Measurements from ENCODE around the gene GLS. TPM values are rescaled to one million over a fixed set of nuclear protein-coding genes. Genes with fewer than 3 reads are reported as not detected.
A peak's percentile ranks its signal among the peaks of the same experiment; 100 is the strongest.

The GLS gene
- polyA plus RNA-seq, 1 donor: 370 TPM

- DNase-seq: no peak
Observed at GRCh38 chr2:190970873-190971506, 90.4 kb downstream of the GLS start.

DNA sequence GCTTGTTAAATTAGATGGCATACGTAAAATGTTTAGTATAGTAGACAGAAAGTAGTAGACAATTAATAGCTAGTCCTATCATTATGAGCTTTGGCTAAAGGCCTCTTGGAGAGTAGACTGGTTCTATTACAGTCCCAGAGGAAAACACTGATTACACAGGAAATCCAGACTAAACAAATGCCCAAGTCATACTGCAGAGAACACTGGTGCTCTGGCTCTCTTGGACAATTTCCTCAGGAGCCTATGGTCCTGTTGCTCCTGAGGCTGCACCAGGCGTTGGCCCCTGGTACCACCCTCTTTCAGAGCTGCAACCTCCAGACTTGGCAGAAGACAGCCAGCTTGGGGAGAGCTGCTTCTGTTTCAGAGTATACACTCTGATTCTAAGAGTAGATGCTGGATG is 91.6 kb downstream of the GLS start:
- no peak for DNase-seq

DNA sequence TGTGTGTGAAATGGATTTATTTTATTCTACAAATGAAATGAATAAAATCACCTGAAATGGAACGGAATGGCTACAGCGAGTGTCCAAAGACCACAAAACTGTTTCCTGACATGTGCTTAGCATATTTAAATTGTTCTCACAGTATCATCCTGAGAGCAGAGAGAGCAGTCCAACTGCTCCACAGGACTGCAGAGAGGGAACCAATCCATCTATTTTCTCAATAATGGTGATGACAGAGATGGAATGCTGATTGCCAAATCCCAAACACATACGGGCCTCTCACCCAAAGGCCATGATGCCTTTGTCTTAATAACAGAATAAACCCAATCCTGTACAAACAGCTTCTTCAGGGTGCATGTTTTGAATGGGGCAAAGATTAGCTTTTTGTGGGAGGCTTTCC is 92.2 kb downstream of the GLS start:
- no peak for DNase-seq

DNA sequence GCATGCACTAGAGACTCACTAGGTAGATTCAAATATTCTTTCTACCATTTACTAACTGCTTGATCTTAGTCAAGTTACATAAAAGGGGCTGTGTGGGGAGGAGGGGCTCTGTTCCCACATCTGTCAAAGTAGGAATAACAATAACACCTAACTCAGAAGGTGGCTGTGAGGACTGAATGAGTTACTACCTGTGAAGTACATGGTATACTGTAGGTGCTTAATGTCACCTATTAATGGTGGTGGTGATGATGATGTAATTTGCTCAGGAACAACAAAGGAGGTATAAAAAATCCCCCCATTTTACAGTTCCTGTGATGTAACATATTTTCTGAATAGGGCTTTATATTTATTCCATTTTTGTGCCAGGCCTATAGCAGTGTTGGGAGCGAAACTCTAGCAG is 92.6 kb downstream of the GLS start:
- no peak for DNase-seq

DNA sequence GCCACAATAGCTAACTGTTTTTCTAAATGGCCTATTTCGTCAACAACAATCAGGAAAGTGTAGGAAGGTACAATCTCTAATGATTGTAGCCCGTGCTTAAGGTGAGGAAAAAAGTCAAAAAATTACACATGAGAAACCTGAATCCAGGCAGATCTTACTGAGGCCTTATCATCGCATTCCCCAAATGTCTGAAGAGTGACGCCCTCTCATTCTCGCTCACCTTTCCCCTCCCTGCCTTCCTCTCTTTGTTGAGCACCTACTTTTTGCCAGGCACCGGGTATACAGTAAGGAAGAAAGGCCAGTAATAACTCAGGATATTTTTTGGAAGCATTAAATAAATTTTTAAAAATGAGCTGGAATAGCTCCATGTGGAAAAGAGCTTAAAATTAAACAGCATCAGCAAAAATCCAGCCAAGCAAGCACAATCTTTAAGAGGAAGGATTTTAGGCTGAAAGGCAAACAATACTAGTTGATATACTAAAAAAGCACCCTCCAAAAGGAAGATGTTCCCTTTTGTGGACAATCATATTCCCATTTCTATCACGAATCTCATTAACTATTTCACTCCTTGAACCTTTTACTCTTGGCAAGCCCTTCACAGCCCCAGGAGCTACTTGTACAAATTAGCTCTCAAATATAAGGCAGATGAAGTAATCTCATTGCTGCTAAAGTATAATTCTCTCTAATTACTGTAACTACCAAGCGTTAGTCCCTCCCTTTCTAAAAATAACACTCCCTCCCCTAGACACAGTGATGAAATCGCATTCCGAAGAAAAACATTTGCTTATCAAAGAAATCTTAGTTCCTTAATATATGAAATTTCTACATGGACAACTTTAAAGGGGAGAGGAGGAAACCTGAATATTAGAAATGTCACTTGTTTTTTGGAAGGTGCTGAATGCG is 93.4 kb downstream of the GLS start:
- DNase-seq: no peak

DNA sequence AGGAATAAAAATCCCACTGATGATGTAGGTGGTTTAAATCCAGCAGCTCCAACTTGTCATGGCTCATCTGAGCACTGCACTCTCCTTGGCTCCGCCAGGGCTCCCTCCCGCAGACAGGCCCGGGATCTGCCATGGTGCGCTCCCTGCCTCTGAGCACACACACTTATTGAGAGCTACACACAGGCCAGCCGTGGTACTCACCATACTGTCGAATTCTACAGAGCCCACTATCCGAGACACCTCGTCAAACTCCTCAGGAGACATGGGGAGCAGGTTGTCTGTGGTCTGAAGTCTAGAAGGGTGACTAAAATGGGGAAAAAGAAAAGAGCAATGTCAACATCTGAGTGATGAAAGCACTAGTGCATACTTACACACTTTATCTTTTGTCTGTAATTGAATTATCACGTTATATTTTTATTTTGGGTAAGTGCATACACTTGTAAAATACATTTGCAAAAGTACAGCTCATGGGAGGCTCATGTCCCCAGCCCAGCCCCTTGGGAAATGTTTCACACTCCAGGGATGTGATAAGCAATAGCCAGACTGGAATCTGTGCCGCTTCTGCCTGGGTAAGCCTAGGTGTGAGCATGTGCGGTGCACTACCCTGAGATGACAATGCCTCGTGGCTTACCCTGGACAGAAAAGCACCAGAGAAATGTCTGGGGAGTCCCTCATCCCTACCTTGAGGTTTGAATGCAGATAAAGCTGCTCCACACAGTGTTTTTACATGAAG is 94.2 kb downstream of the GLS start:
- no peak for DNase-seq

GRCh38 chr2:190976521-190976920 is 95.9 kb downstream of the GLS start:
- no peak for DNase-seq

DNA sequence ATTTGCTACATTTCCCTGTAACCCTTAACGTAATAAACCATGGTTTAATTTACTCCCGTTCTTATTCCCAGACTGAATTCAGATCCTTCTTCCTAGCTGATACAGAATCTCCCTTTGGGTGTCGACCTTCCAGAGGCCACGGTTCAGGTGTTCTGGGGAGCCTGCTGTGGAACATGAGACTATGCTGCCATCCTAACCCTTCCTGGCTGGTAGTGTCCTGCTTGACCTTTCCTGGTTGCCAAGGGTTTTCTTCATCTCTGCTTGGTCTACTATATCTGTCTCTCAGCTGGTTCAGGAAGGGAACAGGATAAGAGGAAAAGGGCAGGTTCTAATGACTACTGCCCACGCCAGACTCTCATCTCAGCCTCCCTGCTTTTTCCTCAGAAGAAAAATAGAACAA is 96.9 kb downstream of the GLS start:
- DNase-seq: no peak

DNA sequence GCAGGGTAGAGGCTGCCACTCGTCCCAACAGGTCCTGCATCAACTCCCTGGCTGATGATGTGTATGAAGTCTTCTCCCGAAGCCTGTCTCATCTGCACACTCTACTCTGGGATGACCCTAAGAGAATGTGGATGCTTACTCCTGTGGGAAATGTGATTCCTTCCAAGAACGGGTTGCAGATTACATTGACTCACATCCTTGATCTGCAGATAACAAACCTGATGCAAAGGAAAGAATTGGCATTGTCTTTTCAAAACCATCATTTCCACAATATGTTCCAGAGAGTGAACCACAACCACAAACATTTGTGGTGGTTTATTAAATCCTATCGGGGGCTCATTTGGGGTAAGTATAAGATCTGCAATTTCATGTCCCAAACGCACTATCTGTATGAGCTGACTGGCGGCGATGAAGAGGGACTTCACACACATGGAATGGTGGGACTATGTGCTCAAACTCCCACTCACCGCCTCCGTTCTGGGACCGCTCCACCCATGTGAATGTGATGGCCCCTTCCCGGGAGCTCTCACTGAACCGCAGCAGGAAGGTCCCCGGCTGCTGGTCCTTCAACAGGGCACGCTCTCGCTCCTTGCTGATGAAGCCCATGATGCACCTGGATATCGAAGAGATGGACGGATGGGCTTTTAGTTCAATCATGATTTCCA is 97.9 kb downstream of the GLS start:
- no peak for DNase-seq

GRCh38 chr2:190979906-190980629 is 99.4 kb downstream of the GLS start:
- peak; percentile 82 for DNase-seq

DNA sequence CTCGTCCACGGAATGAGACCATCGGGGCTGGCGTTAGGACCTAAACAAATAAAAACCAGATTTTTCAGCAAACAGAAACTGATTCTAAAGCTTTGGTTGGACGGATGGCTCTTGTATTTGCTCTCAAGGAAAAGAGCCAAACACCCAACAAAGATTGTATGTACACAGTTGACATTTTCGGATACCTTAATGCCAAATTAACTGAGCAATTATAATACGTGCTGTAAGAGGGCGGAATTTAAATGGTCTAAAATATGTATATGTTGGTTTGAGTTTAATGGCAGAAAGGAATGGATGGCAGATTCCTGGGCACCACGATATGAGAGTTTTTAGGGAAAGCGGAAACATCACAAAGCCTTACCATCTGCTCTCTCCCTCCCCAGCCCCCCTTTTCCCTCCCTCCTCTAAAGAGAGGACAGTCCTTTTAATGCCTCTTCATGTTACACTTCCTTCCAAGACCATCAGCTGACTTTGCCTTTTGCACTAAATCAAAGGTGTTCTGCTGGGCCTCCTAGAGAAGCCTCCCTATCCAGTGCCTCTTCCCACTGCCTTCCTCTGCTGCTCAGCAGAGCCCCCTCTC is 100.1 kb downstream of the GLS start:
- peak; percentile 30 for DNase-seq

GRCh38 chr2:190981333-190981732 is 100.7 kb downstream of the GLS start:
- DNase-seq: no peak

DNA sequence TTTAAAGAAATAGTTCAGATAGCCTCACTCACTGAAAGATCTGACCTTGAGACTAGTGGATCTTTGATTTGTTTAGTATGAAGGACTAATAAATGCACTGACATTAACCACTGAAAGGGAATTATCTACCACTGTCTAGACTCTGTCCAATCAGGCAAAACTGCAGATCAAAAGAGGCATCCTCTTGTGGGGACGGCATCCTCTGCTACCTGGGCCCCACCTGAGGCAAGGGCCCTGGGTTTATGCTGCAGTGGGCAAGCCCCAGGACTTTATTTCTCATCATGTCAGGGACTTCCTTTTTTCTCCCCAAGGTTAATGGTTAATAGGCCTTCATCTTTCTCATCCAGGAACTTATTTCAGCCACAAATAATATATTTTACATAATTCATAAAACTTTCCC is 101.1 kb downstream of the GLS start:
- DNase-seq: no peak

- no peak for DNase-seq
Observed at GRCh38 chr2:190982262-190983034, 101.8 kb downstream of the GLS start.

DNA sequence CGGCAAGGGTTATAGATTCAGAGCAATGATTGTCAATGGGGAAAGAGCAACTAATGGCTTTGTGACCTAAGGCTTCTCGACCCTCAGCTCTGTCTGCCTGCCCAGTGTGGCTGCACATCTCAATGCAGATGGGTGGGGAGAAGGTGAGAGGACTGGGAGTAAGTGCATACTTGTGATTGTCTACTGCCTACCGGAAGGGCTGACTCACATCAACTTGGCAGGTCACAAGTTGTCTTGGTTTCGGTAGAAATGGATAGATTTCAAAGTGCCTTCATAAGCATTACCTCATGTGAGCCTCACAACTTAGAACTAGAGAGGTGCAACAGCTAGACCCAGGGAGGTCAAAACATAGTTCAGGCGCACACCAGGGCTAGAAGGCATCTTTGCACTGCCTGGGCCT is 104.0 kb downstream of the GLS start:
- DNase-seq: no peak

- DNase-seq: no peak
Observed at GRCh38 chr2:190986221-190986953, 105.8 kb downstream of the GLS start.

GRCh38 chr2:190987116-190987515 is 106.5 kb downstream of the GLS start:
- DNase-seq: no peak

DNA sequence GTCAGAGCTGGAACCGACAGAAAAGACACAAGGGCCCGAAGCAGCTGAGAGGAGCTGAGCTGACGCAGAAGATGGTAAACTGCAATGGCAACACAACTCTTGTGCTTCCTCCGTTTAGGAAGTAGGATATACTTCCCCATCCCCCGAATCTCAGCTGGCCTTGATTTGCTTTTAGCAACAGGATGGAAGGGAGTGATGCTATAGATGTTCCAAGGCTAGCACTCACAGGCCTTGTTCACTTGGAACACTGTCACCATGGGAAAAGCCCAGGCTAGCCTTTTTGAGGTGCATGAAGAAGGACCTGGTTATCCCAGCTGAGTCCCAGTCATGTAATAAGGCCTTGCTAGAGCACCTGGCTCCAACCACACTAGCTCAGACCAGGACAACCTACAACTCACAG is 107.3 kb downstream of the GLS start:
- no peak for DNase-seq

DNA sequence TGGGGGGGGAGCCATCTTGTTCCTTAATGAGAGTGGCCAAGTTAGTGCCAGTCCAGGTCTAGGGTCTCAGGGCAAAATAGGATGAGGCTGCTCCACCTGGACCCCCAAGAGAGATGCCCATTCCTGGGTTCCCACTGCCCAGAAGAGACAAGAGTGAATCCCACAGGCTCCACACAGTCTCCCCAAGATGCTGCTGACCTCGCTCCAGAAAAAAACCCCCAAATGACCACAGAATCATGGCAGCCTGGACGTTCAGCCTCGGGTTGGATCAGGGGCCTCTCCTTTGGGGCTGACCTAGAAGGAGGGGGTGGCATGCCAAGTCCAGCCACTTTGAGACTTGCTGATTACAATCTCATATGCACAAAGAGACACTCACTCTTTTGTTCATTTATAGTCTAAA is 108.3 kb downstream of the GLS start:
- DNase-seq: no peak

- no peak for DNase-seq
Observed at GRCh38 chr2:190990132-190990531, 109.5 kb downstream of the GLS start.
